Panc1 (cell line): ENCODE data around the gene MFSD6L.

Source experiments
- CTCF ChIP-seq: fragments of 450-650 bp; IDR thresholded peaks from 2 replicates; pipeline ENCODE4 v1.5.1; 2017; ENCODE audit warnings: mild to moderate bottlenecking
- POLR2AphosphoS5 ChIP-seq: IDR thresholded peaks from 2 replicates; pipeline ENCODE4 v1.6.1; 2012; ENCODE audit warnings: mild to moderate bottlenecking, low read depth, low read length, moderate library complexity
- REST ChIP-seq, 2 experiments: IDR thresholded peaks; 2 replicates each; pipeline ENCODE4 v1.6.1; 2011 to 2012; ENCODE audit warnings: low read depth in 2 of 2, control low read depth in 1 of 2, low read length in 1 of 2, mild to moderate bottlenecking in 1 of 2, moderate library complexity in 1 of 2; ENCODE audit not compliant: insufficient read depth in 1 of 2

- TF ChIP-seq CTCF (no peak), POLR2AphosphoS5 (no peak), REST (IDR thresholded peaks at IDR 0.05; ENCODE audit: insufficient read depth in 1 of 2, low read depth in 2 of 2, low read length in 1 of 2) (no peak)
Observed at GRCh38 chr17:8829036-8829941, 30.1 kb upstream of the MFSD6L start.
